DMS79 treated with DMSO at 0.1 percent for 48 hours (cell line): ENCODE results near the gene KCNK3.

Experiments used
- DNase-seq: peaks from one replicate; lab custom pipeline; 2025; lab: John Stamatoyannopoulos, UW

The KCNK3 gene

DNA sequence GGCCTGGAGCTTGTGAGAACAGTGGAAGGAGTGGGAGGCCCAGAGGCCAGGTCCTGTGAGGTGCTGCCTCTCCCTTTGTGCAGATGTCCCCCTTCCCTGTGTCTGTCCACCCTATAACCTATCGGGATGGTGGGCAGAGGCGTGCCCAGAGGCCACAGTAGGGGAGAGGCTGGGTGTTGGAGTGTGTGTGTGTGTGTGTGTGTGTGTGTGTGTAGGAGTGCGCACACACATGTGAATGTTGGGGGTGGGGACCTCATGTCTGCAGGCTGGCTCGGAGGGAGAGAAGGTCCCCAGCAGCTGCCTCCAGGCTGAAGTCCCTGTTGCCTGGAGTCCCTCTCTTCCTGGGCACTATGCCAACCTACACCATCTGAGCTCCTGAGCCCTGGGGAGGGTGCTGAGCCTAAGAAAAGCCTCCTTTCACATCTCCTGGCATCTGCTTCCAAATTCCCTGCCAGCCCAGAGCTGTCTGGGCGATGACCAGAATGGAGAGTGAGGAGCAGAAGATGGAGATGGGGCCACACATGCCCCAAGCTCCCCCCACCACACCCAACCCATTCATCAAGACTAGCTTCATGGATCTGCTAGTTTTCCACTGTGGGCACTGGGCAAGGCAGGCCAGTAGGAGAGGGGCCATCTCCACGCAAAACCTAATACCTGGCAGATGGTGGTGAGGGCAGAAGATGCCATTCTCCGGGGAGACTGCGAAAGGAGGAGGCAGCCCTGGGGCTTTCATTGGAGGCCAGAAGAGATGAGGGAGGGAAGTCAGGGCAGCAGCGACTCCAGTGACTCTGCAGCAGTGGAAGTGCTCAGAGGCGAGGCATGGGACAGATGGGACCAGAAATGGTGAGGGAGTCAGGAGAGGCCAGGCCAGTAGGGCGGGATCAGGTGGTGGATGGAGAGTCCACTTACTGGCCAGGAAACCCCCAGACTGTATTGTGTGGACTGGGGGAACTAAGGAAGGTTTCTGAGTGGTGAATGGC, 20.3 kb downstream of the KCNK3 start:
- peak; percentile 94 for DNase-seq

DNA sequence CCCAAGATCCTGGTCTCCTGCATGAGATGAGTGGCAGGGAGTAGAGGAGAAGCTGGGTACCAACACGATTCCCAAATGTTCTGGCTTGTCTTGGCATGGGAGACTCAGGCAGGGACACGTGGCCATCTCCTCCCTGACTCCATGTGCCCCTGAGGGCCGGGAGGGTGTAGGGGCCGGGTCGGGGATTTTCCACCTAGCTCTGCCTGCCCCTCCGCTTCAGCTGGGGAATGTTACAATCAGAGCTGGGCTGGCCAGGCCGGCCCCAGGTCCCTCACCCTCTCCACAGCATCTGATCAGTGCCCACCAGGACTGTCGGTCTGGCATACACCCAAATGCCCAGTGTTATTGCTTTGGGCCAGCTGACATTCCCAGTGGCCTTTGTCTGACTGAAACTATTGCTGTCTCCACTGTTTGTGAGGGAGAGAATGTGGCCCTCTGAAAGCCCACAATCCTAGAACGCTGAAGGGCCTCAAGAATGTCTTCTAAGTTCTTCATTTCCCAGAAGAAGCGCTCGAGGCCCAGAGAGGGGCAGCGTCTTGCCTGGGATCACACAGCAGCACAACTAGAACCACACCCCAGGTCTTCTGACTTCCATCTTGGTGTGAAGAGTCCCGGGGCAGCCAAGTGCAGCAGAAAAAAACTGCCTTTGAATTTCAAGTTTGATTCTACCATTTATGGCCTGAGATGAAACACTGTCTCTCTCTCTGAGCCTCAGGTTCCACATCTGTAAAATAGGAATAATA, 23.2 kb downstream of the KCNK3 start:
- no peak for DNase-seq

DNA sequence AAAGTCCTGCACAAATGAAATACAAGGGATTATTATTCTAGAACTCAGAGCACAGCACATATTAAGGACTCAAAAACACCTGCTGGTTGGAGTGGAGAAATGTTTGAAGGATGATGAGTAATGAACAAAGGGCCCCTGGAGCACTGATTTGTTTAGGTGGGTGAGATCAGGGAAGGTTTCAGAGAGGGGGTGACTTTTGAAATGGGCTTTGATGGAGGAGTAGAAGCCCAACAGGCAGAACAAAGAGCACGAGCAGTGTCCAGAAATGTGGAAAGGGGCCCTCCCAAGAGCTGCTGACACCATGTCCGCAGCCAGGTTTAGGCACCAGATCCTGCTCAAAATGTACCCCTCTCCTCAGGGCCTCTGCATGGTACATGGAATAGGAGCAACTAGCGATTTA, 23.8 kb downstream of the KCNK3 start:
- no peak for DNase-seq

DNA sequence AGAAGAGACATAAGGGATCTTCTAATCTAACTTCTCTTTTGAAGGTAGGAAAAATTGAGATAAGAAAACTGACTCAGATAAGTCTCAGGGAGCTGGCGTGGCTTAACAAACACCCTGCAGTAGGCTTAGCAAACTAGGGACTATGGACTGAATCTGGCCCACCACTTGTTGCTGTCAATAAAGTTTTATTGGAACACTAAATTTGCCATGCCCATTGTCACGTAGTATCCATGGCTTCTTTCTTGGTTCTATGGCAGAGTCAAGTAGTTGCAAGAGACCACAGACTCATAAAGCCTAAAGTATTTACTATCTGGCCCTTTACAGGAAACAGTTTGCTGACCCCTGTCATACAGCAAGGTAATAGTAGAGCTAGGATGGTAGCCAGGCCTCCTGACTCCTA, 24.2 kb downstream of the KCNK3 start:
- no peak for DNase-seq

DNA sequence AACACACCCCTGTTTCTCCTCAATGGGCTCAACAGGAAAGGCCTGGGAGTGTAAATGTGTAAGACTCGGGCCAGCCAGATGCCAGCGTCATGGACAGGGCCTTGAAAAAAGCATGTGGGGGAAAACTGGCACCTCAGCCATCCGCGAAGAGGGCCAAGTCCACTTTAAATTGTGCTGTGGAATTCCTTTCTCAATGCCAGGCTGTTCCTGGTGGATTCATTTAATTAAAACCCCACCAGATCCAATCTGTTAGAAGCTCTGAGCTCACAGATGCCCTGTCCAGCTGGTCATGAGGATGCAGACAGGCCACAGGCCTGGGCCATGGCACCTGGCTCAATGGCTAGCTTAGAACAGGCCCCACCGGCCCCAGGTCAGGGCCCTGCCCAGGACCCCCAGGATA, 24.8 kb downstream of the KCNK3 start:
- DNase-seq: no peak

DNA sequence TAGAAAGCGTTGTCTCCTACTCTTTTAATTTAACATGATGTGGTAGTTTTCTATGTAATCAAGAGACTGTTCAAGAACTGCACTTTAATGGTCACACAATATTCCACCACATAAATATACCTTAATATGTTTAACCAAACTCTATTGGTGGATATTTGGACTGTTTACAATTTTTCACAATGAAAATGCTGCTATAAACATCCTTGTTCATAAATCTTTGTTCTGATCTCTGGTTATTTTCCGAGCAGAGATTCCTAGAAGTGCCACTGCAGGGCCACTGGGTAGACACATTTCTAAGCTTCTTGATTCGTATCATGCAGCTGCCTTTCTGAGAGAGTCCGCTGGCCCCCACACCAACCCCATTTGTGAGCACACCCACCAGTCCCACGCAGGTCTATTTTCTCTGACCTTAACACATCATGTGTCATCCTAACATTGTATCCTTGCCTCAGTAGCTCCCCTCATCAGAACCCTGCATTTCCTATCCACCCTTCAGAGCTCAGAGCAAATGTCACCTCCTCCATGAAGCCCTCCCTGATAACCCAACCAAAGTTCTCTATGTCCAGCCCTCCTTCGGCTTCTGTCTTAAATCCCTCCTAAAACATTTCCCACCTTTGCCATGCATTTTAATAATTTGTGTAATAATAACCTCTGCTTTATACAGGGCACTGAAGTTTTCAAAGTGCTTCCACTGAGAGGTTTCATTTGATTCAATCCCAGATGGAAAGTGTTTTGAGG, 26.6 kb downstream of the KCNK3 start:
- DNase-seq: no peak

DNA sequence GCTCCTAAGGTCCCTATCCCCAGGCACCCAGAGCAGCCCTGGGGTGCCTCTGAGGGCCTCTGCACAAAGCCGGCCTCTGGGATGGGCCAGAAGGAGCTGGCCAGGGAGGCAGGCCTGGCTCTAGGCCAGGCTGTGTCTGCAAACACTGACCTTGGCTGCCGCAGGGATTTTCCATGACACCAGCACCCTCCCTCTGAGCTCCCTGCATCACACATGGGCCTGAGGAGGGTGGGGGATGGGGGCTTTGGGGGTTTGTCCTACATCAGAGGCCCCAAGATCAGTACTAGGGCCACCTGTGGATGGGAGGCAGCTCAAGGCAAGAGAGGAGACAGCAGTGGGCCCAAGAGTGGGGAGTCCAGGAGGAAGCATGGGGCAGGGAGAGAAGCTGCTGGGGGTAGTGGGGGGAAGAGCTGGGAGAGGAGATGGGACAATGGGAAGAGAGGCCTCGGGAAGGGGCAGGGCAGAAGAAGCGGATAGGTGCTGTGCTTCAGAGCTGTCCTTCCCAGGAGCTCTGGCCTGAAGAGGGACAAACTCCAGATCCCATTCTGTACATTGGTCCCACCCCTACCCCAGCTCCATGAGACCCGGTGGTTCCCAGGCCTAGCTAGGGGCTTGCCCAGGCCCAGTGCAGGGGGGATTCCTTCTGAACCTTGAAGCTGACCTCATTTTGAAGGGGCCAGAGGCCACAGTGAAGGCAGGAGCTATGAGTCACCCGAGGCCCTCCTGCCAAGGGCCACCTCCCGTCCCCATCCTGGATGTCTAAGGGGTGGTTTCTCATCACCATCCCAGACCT, 28.0 kb downstream of the KCNK3 start:
- DNase-seq: no peak

DNA sequence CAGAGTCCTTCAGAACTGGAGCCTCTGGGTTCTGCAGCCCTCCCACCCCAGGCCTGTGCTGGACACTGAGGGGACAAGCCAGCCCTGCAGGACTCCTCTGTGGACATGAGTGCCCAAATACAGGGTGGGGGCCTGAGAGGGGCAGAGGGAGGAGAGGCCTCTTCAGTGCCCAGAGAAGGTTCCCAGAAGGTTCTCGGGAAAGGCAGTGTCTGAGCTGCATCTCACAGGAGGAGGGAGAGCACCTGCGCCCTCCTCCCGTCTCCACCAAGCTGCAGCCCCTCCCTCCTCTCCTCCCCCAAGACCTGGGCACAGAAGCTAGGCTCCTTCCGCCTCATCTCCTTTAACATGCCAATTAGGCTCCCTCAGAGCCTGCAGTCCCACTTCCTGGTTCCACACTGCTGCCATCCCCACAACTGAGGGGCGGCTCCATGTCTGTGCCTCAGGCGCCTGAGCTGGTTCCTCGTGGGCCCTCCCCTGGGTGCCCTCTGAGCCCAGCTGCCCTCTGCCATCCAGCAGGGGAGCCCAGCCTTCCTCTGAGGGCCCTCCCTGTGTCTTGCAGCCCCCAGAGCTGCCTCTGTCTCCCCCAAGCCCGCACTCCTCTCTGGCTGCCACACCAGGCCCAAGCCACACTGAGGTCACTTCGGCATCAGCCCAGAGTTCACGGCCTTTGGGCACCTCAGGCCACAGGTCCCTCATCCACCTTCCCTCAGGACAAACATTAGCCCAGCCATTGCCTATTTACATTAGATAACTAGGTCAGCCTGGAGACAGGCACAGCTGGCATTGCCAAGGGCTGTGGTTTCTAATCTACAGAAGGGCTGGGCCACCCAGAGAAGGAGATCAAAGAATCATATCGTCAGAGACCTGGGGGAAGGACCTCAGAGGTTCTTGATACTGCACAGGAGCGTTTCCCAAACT, 28.9 kb downstream of the KCNK3 start:
- DNase-seq: peak; percentile 89

DNA sequence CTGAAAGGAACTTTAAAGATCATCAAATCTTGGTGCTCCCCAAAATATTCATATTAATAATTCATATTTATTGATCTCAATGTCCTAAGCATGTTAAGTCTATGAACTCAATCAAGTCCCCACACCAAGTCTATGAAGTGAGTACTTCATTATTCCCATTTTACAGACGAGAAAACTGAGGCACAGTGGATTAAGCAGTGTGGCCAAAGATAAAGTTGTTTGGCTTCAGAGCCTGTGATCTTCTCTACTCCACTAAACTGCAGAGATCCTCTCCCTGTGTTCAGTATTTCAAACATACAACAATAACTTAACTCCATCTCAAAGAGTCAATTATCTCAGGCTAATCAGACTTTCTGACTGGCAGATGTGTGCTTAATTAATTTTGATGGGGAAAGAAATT, 29.8 kb downstream of the KCNK3 start:
- DNase-seq: no peak

DNA sequence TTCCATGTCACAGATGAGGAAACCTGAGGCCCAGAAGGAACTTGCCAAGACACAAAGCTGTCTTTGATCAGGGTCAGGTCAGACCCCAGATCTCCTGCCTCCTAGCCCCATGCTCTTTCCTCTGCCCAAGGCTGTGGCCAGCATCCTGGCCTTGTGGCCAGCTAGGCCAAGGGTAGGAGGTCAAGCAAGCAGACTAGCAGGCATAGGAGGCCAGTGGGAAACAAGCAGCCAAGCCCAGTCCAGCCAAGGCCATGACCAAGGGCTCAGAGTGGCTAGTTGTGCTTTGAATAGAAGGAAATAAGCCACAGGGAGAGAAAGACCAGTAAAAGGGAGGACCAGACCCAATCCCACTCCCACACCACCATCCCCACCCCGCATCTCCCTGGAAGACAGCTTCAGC, 30.4 kb downstream of the KCNK3 start:
- DNase-seq: no peak

DNA sequence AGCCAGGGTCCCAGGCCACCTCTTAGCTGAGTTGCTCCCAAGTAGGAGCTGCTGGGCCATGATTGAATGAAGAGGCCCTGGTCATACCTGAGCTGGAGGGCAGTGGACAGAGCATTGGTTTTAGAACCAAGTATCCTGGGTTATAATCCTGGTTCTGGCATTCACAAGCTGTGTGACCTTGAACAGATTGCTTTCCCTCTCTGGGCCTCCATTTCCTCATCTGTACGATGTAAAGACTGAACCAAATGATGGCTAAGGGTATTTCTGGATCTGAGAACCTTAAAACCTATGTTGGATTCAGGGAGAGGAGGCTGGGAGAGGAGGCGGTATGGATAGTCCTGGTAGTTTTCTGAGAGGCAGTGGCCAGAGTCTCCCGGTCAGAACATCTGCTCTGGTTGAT, 31.0 kb downstream of the KCNK3 start:
- DNase-seq: no peak

DNA sequence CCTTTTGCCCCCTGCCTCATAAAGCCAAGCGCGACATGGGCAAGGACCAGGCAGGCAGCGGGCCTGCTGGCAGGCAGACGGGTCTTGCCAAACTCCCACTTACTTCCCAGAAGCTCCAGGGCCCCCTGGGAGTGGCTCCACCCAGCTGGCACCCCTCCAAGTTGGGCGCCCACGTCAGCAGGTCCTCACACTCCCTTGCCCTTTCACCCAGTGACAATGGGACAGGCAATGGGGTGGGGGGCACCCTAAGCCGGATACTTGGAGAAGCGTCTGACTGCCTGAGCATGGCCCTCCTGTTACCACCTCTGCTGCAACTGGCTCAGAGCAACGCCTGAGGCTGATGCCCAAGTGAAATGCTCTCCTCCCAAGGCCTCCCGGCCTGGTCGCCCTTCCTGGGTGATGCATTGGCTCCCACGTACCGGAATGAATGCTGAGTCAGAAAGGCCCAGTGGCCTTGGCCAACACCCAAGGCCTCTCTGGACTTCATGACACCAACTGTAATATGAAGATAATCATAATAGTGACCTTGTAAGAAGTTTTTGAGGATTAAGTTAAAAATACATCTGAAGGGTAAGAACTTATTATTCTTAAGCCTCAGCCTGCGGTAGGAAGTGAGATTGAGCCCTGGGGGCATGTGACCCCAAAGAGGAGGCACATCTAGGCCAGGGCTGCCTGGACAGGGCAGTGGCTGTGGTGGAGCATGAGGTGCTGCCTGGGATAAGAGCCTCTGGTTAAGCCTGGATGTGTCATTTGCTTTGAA, 31.6 kb downstream of the KCNK3 start:
- peak; percentile 8 for DNase-seq

DNA sequence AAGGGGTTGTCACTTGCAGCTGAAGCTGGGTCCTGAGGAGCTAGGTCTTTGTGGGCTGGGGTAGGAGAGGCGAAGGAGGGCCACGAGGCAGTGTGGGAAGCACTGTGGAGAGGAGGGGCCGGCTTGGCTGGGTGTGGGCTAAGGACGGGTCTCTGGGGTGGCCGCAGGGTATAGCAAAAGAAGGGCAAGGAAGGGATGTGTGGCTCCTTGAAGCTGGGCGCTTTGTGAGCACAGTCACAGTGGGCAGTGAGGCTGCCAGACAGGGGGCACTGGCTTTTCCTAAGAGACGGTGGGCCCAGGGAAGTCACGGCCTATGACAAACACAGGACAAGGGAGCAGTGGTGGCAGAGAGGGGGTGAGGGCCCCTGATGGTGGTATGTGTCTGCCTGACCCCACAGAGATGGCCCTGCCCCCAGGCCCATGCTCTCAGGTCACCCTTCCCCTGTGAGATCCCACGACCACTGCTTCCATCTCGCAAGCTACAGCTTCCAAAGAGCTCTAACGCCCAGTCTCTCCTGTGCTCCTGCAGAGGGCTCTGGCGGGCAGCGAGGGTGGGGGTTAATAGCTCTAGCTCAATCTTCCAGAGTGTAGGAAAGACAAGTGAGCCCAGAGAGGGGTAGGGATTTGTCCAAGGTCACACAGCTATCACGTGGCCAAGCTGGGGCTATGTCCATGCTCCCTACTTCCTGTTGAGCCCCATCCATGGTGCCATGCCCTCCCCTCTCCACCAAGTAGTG, 32.4 kb downstream of the KCNK3 start:
- no peak for DNase-seq

DNA sequence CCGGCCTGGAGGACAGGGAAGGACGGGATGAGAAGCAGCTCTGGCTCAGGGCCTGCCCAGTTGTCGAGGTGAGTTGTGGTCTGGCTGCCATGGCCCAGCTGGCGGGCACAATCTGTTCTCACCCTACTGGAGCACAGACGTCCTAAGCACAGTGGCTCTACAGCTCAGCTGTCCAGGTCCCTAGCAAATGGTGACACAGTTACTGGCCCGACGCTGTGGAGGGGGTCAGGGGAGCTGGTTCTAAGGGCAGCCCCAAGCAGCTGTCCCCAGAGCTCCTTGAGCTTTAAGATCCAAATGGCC, 32.9 kb downstream of the KCNK3 start:
- no peak for DNase-seq

DNA sequence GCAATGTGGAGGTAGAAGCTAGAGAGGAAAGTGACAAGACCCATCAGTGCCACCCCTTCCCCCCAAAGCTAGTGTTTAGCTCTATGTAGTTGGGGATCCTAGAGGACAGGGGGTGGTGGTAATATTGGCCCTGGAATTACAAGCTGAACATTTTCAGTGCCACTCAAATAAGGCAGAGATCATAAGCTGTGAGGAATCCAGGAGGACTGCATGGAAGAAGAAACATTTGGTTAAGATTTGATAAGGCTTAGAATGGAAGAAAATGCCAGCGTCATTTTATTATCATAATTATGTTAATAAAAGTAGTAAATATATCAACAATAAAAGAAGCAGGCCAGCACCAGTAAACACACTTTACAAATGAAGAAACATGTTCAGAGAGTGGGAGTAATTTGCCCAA, 33.7 kb downstream of the KCNK3 start:
- no peak for DNase-seq

DNA sequence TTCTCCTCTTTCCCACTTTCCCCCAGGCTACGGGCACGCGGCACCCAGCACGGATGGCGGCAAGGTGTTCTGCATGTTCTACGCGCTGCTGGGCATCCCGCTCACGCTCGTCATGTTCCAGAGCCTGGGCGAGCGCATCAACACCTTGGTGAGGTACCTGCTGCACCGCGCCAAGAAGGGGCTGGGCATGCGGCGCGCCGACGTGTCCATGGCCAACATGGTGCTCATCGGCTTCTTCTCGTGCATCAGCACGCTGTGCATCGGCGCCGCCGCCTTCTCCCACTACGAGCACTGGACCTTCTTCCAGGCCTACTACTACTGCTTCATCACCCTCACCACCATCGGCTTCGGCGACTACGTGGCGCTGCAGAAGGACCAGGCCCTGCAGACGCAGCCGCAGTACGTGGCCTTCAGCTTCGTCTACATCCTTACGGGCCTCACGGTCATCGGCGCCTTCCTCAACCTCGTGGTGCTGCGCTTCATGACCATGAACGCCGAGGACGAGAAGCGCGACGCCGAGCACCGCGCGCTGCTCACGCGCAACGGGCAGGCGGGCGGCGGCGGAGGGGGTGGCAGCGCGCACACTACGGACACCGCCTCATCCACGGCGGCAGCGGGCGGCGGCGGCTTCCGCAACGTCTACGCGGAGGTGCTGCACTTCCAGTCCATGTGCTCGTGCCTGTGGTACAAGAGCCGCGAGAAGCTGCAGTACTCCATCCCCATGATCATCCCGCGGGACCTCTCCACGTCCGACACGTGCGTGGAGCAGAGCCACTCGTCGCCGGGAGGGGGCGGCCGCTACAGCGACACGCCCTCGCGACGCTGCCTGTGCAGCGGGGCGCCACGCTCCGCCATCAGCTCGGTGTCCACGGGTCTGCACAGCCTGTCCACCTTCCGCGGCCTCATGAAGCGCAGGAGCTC, 35.4 kb downstream of the KCNK3 start:
- DNase-seq: no peak

DNA sequence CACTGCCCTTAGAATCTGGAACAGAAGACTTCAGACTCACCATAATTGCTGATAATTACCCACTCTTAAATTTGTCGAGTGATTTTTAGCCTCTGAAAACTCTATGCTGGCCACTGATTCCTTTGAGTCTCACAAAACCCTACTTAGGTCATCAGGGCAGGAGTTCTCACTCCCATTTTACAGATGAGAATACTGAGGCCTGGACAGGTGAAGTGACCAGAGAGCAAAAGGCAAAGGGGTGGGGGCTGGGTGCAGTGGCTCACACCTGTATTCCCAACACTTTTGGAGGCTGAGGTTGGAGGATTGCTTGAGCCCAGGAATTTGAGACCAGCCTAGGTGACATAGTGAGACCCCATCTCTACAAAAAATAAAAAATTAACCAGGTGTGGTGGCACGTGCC, 36.8 kb downstream of the KCNK3 start:
- no peak for DNase-seq
